ENCODE results near the gene ULBP1.

Gene ULBP1, protein sequence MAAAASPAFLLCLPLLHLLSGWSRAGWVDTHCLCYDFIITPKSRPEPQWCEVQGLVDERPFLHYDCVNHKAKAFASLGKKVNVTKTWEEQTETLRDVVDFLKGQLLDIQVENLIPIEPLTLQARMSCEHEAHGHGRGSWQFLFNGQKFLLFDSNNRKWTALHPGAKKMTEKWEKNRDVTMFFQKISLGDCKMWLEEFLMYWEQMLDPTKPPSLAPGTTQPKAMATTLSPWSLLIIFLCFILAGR

DNA sequence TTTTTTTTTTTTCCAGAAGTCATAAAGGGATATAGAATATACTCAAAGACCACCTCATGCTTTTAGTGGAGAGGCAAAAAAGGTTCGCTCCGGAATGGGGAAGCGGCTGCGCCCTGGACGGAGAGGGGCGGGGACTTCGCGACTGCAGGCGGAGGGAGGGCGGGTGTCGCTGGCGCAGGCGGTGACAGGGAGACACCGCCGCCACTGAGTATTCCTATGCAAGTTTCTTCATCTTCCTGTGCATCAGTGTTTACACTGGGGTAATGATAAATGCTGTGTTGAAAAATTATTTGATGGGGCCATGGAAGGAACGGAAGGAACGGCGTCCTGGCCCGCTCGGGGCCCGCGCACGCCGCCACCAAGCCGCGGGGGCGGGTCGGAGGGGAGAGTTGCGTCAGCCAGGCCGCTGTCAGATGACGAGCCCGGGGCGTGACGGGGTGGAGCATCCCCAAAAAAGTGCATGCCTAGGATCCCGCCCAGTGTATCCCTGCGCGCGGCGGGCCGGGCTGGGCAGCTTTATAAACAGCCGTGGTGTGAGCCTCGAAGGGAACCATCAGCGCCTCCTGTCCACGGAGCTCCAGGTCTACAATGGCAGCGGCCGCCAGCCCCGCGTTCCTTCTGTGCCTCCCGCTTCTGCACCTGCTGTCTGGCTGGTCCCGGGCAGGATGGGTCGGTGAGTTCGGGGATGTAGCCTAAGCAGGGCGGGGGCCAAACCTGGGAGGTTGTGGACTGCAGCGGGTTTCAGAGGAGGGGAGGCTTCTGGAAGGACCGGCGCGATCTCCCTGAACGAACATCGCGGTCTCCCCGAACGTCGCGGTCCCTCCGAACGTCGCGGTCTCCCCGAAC lies at the start of gene ULBP1:
Gene ULBP1, plus strand, starts transcription at position 482 of the 846 bp plus-strand sequence. Its CDS starts 107 bp downstream, at position 589.
- TF ChIP-seq, protein P1, sequence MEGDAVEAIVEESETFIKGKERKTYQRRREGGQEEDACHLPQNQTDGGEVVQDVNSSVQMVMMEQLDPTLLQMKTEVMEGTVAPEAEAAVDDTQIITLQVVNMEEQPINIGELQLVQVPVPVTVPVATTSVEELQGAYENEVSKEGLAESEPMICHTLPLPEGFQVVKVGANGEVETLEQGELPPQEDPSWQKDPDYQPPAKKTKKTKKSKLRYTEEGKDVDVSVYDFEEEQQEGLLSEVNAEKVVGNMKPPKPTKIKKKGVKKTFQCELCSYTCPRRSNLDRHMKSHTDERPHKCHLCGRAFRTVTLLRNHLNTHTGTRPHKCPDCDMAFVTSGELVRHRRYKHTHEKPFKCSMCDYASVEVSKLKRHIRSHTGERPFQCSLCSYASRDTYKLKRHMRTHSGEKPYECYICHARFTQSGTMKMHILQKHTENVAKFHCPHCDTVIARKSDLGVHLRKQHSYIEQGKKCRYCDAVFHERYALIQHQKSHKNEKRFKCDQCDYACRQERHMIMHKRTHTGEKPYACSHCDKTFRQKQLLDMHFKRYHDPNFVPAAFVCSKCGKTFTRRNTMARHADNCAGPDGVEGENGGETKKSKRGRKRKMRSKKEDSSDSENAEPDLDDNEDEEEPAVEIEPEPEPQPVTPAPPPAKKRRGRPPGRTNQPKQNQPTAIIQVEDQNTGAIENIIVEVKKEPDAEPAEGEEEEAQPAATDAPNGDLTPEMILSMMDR (IDR thresholded peaks at IDR 0.05) = no peak

DNA sequence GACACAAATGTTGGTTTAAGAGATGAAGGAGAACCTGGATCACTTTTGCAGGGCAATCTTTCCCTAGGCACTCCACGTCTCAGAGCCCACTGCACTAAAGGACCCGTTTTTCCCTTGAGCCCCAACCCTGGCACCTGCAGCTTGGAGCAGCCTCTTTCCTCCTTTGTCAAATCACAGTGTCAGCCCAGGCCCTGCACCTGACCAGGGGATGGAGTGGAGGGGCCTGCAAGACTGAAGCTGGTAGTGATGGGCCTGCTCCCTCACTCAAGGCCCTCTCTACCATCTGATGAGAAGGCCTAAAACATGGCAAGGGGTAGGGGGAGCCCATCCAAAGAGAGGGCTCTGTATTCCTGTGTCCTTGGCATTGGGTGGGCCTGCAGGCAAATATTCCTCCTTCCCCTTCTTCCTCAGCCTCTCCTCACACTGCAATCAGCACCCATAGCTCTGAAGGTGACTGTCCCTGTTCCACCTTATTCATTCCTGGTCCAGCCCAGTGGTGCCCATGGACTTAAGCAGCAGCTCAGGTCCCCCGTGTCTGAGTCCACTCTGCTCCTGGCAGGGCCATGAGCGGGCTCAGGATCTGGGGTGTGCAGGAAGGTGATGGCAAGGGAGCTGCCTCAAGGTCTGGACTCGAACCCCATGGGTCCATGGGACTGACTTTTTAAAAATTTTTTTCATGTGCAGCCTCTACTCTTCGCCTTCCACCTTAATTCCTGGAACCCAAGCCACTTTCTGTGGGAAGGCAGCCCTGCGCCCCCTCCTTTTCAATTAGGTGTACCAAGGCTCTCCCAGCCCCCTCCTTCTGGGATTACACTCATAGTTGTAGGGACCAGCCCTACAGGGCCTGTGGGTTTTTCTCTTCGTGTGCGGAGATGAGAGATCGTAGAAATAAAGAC lies 47.5 kb upstream of the ULBP1 start:
- TF ChIP-seq, protein P1 (IDR thresholded peaks at IDR 0.05) = no peak

DNA sequence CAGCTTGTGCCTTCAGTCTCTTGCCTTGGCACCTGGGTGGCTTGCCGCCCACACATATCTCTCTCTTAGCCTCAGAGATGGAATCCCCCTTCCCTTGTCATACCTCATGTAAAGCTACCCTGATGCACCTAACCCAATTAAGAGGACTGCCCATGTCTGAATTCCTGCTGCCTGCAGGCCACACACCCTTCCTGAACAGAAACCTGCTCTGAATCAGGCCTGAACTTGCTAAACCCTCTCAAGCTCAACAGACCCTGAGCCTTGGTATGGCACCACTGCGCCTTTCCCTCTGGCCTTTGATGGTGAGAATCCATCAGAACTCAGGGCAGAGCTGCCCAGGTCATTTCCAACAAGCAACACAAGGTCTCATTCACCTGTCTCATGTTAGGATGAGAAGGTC lies 46.1 kb upstream of the ULBP1 start:
- TF ChIP-seq, protein P1 (IDR thresholded peaks at IDR 0.05) = no peak

DNA sequence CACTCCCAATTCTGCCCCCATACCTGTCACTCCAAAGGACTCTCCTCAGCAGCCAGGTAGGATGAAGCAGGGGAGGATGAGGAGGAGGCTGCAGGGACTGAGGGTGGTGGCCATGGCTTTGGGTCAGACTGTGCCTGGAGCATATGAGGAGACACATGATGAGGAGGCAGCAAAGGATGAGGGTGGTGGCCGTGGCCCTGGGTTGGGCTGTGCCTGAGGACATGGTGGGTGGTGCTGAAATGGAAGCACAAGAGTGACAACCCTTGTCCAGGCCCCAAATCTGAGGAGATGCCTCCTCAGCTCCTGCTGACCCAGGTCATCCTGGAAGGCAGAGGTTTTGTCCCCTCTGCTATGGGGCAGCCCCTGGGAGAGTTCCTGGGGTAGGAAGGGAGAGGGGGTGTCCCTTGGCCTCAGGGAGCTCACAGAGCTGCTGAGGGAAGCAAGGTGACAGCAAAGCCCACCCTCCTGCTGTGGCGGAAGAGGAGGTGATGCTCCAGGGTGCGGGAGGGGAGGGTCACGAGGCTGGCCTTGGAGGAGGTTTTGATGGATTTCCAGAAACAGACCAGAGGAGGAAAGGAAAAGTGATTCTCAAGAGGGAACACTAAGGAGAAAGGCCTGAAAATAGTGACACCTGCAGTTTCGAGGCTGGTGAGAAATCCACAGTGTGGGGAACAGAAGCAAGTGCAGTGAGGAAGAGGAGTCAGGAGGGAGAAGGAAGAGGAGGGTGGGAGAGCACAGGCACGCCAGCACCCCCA lies 45.4 kb upstream of the ULBP1 start:
- TF ChIP-seq, protein P1 (IDR thresholded peaks at IDR 0.05) = no peak

DNA sequence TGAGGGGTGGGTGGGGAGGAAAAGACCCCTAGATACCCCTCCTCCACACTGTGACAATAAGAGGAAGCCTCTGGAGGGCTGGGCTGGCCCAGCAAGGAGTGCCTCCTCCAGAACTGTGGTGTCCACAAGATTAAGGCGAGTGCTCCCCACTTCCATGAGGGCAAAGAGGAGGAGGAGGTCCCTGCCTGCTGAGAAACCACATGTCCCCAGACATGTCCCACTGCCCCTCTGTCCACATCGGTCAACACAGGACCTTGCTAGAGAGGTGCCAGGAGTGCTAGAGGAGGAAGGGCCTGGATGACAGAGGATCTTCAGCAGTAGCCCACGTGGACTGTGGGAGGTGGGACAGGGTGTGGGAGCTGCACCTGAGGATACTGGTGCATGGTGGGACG lies 43.9 kb upstream of the ULBP1 start:
- TF ChIP-seq, protein P1 (IDR thresholded peaks at IDR 0.05) = no peak

DNA sequence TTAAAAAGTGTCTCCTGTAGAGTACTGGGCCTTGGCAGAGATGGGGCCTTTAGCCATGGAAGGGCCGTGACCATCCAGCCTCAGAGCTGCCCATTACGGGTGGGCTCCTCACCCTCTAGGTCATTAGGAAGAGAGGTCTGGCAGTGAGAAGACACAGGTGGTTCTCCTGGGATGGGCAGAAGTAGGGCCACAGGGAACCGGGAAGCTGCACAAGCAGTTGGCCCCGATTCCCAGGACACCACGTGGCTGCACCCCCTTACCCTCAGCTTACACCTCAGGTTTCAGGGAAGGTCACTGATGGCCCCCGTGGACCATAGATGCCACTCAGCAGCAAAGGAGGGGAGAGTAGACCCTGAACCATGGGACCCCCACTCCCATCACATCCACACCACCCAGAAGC lies 42.4 kb upstream of the ULBP1 start:
- TF ChIP-seq, protein P1 (IDR thresholded peaks at IDR 0.05) = no peak

Data from LNCAP (cell line).